Activated gamma-delta T cell treated with Interleukin-2 at 50 U/mL for 16 hours (primary cell): Measurements from ENCODE around the gene MSTO1.
"Not testable (repeated sequence)": the region's sequence is repeated elsewhere in the genome, so short reads cannot be mapped to it uniquely, and the experiment has no call there.

Experiments used
- DNase-seq: peaks from one replicate; pipeline ENCODE4 v3.0.0-alpha.2; 2020

Gene MSTO1

DNA sequence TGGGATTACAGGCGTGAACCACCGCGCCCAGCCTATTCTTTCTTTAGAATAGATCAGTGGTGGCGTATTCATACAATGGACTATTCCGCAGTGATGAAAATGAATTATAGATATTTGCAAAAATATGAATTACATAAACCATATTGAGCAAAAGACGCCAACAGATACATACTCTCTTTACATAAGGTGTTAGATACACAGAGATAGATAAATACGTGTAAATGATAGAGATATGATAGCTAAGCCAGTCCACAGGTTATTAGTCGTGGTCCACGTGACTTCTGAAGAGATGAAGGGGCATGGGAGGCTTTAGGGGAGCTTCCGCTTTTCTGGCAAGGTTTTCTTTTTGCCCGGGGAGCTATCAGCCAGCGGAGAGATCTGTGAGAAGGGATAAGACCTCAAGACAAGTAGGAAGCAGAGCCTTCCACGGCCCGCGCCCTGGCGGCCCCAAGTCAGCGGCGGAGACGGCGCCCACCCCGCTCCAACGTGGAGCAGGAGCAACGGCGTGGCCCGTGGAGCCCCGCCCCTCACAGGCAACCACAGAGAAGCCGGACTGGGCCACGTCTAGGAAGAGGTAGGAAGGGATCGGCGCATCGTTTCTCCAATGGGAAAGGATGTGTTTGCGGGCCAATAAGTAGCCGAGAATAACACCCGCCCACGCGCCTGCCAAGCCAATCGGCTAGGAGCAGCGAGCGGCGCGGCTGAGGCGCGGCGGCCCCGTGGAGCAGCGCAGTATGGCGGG, at the start of gene MSTO1:
MSTO1 (plus strand) TSS at position 704 of the 742 bp plus-strand sequence; CDS start at position 735, 31 bp downstream.
- peak; percentile 89 for DNase-seq

DNA sequence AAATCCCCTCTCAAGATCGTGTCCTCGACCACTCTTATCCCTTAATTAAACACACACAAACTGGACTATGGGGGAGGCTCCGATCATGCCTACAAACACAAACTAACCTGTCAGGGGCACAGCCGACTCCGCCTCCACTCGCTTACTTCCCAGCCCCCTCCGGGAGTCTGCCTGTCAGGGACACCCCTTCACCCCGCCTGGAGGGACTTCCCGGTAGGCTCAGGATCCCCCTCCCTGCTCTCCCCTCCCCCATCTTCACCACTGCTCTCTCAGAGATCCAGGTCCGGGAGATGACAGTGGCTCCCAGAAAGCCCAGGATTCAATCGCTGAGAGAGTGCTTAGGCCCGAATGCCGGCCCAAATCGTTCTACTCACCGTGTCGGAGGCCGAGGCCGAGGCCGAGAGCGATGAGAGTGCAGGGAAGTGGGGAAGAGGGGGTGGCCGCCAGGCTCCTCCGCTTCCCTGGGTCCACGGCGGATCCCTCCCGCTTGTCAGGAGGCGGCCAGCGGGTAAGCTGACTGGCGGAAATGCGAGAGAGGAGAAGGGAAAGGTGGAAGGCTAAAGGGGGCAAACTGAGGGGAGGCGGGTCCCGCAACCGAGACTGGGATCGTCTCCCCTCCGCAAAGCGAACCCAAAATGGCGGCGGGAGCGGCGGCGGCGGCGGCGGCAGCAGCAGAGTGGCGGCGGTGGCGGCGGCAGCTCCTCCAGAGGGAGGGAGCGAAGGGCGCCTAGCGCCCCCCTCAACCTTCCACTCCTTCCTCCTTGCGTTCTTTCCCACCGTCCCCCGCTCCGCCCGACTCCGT, 48.0 kb upstream of the MSTO1 start:
- peak; percentile 52 for DNase-seq

DNA sequence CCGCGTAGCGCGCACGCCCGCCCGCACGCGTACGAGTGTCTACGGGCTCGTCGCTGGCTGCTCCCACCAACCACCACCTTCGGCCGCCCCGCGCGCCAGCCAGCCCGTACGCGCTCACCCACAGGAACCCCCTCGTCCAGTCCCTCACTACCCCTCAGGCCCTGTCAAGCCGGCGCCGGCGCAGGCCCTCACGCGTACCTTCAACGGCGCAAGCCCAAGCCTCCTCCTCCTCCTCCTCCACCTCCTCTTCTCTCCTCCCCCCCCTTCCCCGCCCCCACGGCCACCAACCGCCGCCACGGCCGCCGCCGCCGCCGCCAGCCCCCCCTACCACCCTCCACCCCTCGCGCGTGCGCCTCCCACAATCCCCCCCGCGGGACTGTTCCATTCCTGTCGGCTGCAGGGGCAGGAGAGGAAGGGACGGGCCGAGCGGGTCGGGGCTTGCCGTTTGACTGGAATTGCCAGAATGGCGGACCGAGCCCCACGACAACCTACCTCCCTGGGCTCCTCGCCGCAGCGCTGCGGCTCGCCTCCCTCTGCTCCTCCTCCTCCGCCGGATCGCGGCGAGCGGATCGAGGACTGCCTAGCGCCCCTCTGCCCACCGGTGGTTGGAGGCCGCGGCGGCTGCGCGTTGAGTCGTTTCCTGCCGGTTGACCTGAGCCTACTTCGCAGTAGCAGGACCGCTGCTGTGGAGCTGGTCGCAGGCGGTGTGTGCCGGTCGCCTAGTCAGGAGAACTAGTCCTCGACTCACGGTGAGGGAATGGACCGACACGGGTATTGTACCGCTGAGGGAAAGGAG, 47.2 kb upstream of the MSTO1 start, which contains the start of gene ASH1L:
ASH1L (minus strand) TSS at position 223 of the 796 bp plus-strand sequence. CDS start 41,284 bp downstream, outside the sequence.
- peak; percentile 93 for DNase-seq

DNA sequence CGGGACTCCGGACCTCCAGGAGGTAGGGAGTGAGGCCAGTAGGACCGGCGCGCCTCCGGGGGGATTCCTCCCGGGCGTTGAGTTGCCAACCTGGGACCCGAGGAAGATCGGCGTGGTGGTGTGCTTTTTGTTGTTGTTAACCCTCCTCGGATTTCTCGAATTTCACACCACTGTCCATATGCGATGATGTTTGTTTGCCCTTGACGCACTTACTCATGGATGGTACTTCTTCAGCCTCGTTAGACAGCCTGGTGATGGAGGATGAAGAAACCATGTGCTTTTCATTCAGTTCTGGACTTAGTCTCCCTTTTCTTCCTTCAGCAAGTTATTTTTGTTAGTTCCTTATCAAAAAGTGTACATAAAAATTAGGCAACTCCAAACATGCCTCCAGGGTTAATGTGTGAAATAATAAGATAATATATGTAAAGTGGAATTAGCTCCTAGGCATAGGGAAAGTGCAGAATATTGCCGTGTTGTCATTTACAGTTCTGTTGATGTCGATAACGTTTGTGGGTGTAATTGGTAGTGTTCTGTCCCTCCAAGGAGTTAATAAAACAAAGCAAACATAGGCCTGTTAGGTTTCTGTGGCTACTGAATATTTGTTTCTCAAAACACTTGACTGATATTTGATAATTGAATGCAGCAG, 46.5 kb upstream of the MSTO1 start:
- not testable (repeated sequence) for DNase-seq

DNA sequence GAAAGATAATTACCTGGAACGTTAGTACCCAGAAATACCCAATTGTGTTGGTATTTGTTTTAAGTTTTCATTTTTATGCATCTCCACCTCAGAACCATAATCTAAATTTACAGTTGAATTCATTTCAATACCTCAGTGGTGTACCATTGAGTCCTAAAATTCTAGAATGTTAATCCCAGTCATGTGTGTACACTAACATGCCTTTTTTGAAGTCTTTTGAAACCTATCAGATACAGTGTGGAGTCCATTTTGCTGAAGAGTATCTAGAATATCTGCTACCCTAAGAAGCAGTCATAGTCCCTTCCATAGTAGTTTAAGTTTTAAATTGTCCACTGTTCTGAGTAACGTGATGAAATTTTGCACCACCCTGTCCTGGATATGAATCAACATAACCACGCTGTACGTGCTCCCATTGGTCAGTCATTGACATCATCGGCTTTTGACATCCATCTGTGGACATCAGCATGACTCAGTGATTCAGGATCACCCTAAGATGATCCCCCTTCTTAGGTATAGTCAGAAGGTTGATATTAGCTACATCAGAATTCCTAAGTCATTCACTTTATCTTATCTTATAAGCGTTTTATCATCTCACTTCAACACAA, 39.9 kb upstream of the MSTO1 start:
- no peak for DNase-seq

DNA sequence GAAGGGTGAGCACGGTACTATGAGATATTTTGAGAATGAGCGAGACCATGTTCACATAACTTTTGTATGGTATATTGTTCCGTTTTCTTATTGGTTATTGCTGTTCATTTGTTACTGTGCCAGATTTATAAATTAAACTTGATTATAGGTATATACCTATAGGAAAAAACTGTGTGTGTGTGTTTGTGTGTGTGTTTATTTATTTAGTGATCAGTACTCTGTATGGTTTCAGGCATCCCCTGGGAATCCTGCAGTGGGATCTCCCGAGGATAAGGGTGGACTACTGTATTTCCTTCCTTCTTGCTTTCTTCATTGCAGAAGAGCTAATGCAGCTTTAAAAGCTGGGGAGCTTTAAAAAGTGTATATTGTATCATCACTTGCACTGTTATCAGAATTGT, 39.4 kb upstream of the MSTO1 start:
- no peak for DNase-seq

DNA sequence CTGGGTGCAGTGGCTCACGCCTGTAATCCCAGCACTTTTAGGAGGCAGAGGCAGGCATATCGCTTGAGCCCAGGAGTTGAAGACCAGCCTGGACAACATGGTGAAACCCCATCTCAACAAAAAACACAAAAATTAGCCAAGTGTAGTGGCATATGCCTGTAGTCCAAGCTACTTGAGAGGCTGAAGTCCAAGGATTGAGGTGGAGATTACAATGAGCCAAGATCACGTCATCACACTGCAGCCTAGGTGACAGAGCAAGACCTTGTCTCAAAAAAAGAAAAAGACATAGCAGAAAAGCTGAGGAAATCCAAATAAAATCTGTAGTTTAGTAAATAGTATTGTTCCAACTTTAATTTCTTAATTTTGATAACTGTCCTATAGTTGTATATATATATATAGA, 35.9 kb upstream of the MSTO1 start:
- no peak for DNase-seq

DNA sequence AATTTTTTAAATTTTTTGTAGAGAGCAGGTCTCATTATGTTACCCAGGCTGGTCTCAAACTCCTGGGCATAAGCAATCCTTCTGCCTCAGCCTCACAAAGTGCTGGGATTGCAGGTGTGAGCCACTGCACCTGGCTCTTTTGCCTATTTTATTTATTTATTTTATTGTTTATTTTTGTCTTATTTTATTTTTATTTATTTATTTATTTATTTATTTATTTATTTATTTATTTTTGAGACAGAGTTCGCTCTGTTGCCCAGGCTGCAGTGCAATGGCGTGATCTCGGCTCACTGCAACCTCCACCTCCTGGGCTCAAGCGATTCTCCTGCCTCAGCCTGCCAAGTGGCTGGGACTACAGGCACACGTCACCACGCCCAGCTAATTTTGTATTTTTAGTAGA, 34.4 kb upstream of the MSTO1 start:
- DNase-seq = not testable (repeated sequence)

DNA sequence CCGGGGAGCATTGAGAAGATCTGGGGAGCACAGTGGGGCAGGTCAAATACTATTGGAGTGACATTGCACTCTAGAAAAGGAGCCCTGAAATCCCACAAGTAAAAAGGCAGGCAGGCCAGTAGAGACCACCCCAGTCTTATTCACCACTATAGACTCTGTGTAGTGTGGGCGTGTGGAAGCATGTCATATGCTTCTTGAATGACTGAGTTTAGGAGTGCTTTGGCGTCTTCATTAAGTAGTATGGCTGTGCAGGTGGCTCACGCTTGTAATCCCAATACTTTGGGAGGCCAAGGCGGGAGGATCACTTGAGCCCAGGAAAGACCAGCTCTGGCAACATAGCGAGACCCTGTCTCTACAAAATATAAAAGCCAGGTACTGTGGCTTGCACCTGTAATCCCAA, 26.2 kb upstream of the MSTO1 start:
- DNase-seq = not testable (repeated sequence)

DNA sequence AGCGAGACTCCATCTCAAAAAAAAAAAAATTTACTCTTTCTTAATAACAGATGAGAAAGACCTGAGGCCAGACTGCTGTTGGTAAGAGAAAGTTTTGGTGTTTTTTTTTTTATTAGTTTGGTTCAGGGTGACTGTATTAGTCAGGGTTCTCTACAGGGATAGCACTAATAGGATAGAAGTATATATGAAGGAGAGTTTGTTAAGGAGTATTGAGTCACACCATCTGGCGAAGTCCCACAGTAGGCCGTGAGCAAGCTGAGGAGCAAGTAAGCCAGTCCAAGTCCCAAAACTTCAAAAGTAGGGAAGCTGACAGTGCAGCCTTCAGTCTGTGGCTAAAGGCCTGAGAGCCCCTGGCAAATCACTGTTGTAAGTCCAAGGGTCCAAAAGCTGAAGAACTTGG, 20.7 kb upstream of the MSTO1 start:
- not testable (repeated sequence) for DNase-seq

DNA sequence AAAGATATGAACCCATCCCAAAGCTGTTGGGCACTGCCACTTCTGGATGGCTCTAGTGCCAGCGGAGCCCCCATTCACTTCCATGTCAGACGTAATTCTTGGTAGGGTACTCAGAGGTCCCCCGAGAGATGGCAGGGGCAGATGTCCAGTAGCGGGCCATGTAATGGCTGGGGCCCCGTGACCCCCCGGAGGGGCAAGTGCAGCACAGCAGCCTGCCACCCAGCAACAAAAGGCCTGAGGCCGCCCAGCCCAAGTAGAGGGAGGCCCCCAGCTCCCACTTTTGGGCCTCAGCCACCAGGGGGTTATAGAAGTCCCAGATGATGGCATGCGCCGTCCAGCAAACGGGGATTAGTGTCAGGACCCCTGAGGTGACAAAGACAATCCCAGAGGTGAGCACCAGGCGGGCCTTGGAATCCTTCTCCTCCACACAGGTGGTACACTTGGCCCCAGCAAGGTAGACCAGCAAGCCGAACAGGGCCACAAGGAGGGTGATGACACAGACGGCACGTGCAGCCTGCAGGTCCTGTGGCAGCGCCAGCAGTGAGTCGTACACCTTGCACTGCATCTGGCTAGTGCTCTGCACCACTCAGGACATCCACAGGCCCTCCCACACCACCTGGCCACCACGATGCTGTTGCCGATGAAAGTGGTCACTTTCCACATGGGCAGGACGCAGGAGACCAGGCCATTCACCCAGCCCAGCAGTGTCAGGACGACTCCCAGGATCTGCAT, 19.3 kb upstream of the MSTO1 start:
- DNase-seq = not testable (repeated sequence)

DNA sequence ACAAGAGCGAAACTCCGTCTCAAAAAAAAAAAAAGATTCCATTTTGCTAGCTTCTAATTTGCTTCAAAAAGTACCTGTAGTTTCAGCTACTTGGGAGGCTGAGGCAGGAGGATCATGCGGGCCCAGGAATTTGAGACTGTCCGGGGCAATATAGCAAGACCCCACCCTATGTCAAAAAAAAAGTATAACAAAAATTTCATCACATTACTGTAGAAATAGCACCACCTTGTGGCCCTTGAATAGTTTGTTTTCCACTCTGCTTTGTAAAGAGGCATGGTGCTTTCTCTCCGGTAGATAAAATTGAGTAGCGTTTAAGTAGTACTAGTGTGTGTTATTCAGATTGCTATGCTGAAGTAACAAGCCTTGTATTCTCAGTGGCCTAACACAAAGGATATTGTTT, 18.2 kb upstream of the MSTO1 start:
- peak; percentile 34 for DNase-seq

DNA sequence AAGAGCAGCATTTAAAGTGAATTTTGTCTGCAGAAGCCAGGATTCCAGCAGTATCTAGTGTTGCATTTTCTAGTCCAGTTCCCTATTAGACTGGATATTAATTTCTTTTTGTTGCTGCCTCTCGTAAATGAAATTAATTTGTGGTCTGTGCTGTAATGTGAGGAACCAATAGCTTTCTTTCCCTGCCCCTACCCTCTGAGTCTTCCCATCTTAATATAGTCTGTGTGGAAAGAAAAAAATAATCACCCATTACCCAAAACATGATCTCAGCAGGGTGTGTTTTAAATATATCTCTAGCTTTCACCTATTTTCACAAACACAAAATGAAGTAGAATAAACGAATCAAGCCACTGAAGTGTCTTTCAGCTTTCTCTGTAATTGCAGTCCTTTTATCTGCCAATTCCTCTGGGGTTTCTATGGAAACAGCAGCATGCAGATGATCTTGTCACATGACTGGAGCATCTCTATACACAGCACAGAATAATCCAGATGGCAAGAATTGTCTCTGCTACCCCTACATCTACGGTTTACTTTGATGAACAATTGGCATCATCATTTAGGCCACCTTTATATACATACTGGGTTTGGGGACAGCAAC, 14.0 kb upstream of the MSTO1 start:
- DNase-seq = not testable (repeated sequence)

DNA sequence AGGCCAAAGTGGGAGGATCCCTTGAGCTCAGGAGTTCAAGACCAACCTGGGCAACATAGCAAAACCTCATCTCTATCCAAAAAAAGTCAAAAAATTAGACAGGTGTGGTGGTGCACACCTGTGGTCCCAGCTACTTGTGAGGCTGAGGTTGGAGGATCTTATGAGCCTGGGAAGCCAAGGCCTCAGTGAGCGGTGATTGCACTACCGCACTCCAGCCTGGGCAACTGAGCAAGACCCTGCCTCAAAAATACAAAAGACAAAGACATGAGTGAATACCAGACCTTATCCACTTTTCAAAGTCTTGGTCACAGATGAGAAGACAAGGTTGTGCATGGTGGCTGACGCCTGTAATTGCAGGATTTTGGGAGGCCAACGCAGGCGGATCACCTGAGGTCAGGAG, 13.2 kb upstream of the MSTO1 start:
- no peak for DNase-seq

DNA sequence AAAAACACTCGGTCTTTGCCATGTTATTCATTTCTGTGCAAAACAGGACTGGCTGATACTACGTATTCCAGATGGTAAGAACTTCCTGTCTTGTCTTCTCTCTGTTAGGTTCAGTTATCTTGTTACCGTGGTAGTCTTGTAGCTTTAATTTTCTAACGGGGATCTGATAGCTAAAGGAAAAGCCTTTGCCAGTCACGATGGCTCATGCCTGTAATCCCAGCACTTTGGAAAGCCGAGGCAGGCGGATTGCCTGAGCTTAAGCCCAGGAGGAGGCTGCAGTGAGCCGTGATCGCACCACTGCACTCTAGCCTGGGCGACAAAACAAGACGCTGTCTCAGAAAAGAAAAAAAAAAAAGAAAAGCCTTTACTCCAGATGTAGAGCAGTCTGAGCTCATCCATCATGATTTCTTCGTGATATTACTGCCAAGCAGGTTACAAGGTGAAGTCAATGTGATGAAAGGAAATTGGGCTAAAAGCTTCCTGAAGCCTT, 11.1 kb upstream of the MSTO1 start:
- DNase-seq = no peak

DNA sequence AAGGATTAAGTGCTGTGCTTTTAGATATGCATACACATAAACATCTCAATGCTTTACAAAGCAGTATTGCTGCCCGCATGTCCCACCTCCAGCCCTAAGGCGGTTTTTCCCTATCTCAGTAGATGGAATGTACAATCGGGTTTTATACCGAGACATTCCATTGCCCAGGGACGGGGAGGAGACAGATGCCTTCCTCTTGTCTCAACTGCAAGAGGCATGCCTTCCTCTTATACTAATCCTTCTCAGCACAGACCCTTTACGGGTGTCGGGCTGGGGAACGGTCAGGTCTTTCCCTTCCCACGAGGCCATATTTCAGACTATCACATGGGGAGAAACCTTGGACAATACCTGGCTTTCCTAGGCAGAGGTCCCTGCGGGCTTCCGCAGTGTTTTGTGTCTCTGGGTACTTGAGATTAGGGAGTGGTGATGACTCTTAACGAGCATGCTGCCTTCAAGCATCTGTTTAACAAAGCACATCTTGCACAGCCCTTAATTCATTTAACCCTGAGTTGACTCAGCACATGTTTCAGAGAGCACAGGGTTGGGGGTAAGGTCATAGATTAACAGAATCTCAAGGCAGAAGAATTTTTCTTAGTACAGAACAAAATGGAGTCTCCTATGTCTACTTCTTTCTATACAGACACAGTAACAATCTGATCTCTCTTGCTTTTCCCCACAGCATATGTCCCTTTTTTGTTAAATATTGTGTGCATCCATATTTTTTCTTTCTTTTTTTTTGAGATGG, 10.0 kb upstream of the MSTO1 start:
- not testable (repeated sequence) for DNase-seq

DNA sequence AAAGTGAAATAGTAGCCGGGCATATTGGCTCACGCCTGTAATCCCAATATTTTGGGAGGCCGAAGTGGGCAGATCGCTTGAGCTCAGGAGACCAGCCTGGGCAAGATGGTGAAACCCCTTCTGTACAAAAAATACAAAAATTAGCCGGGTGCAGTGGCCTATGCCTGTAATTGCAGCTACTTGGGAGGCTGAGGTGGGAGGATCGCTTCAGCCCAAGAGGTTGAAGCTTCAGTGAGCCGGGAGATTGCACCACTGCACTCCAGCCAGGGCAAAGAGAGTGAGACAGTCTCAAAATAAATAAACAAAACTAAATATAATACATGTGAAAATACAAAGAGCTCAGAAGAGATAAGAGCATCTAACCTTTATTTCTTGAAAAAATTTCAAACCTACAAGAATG, 2.3 kb upstream of the MSTO1 start:
- no peak for DNase-seq

DNA sequence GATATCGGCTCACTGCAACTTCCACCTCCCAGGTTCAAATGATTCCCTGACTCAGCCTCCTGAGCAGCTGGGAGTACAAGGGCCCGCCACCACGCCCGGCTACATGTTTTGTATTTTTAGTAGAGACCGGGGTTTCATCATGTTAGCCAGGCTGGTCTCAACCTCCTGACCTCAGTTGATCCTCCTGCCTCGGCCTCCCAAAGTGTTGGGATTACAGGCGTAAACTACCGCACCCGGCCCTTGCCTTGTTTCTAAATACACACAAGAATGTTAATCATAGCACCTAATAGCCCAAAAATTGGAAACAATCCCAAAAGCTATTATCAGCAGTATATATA, 1.2 kb upstream of the MSTO1 start:
- DNase-seq = no peak

DNA sequence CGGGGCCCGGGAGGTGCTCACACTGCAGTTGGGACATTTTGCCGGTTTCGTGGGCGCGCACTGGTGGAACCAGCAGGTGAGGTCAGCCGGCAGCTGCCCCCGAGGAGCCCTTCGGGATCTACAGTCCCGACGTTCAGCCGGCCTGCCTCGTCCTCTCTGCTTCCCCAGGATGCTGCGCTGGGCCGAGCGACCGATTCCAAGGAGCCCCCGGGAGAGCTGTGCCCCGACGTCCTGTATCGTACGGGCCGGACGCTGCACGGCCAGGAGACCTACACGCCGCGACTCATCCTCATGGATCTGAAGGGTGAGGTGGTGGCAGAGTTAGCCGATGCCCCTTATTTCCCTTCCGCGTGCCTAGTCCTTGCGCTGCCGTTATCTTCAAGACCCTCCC, 234 bp downstream of the MSTO1 start:
- DNase-seq = not testable (repeated sequence)

DNA sequence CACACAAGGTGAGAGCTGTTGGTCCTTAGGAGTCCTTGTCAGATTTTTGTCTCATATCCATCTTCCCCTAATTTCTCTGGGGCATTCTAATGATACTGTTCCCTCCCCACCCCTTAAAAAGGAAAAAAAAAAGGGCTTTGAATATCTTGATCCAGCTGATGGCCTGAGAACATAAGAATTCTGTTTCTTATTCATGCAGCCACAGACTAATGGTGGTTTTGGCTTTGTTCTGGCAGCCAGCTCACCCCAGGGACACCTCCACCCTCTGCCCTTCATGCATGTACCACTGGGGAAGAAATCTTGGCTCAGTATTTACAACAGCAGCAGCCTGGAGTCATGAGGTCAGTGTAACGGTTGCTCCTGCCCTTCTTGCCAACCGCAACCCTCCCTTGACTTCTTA, 3.2 kb downstream of the MSTO1 start:
- DNase-seq = not testable (repeated sequence)
